Gastroesophageal sphincter (tissue), 3 donors: ENCODE results near the gene RESP18.

Experiments
- CTCF ChIP-seq, 4 experiments: fragments of 200-600 bp in 2 of 4; fragments of 450-650 bp in 2 of 4; sonication (generic) in 1 of 4; IDR thresholded peaks; one replicate each; pipeline ENCODE4 v1.5.1; 2017 to 2019; ENCODE audit warnings: antibody characterized with exemption in 4 of 4, mild to moderate bottlenecking in 2 of 4, moderate library complexity in 2 of 4
- POLR2AphosphoS5 ChIP-seq: sonication (generic); formaldehyde crosslinking; IDR thresholded peaks from one replicate; pipeline ENCODE4 v1.6.1; 2017; ENCODE audit warnings: antibody characterized with exemption

- no peak for TF ChIP-seq CTCF (IDR thresholded peaks at IDR 0.05)
- no peak for TF ChIP-seq POLR2AphosphoS5
These were observed 40.5 kb downstream of the RESP18 start for GRCh38 chr2:219291910-219292490.
